ENCODE data around the gene NOP9. TPM values are rescaled to one million over a fixed set of nuclear protein-coding genes. Genes with fewer than 3 reads are reported as not detected.

NOP9 gene, protein sequence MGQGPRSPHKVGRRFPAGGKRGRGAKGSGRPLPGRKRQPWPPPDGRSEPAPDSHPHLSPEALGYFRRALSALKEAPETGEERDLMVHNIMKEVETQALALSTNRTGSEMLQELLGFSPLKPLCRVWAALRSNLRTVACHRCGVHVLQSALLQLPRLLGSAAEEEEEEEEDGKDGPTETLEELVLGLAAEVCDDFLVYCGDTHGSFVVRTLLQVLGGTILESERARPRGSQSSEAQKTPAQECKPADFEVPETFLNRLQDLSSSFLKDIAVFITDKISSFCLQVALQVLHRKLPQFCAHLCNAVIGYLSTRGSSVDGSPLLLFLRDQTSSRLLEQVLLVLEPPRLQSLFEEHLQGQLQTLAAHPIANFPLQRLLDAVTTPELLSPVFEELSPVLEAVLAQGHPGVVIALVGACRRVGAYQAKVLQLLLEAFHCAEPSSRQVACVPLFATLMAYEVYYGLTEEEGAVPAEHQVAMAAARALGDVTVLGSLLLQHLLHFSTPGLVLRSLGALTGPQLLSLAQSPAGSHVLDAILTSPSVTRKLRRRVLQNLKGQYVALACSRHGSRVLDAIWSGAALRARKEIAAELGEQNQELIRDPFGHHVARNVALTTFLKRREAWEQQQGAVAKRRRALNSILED
- 19.1 and 27.2 TPM in 2 replicates for total RNA-seq

DNA sequence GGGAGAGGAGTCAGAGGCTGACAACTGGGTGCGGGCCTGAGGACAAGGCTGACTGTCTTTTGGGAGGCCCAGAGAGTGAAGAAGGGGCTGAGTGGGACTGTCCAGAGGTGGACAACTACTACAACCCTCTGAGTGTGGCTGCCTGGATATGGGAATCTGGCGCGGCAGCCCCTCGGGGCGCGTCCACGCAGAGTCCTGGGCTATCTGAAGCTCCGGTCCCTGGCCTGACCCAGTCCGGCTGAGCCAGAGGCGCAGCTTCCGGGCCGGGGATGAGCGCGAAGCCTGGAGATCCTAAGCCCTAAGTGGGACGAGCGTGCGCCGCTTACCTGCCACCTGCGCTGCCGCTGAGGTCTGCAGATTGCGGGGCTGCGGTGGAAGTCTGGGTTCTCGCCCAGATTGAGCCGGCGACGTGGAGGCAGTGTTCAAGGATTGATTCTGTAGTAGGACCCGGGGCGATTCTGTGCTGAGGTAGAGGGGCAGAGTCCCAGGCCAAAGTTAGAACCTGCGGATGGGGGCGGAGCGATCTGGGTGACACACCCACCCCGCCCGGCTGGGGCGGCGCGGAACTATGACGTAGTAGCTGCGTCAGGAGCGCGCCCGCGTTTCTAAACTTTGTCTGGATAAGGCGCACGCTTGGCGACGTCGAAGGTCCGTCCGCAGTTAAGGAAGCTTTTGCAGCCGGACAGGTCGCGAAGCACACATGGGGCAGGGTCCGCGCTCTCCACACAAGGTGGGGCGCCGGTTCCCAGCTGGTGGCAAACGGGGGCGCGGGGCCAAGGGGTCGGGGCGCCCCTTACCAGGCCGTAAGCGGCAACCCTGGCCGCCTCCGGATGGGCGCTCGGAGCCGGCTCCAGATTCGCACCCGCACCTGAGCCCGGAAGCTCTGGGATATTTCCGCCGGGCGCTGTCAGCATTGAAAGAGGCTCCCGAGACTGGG lies at the start of gene NOP9, which contains the start of gene DHRS1:
NOP9 (plus strand) TSS at position 596 of the 937 bp plus-strand sequence; CDS start at position 701, 105 bp downstream.
DHRS1 (minus strand) TSS at position 526 of the 937 bp plus-strand sequence. CDS start 674 bp downstream, outside the sequence.

DNA sequence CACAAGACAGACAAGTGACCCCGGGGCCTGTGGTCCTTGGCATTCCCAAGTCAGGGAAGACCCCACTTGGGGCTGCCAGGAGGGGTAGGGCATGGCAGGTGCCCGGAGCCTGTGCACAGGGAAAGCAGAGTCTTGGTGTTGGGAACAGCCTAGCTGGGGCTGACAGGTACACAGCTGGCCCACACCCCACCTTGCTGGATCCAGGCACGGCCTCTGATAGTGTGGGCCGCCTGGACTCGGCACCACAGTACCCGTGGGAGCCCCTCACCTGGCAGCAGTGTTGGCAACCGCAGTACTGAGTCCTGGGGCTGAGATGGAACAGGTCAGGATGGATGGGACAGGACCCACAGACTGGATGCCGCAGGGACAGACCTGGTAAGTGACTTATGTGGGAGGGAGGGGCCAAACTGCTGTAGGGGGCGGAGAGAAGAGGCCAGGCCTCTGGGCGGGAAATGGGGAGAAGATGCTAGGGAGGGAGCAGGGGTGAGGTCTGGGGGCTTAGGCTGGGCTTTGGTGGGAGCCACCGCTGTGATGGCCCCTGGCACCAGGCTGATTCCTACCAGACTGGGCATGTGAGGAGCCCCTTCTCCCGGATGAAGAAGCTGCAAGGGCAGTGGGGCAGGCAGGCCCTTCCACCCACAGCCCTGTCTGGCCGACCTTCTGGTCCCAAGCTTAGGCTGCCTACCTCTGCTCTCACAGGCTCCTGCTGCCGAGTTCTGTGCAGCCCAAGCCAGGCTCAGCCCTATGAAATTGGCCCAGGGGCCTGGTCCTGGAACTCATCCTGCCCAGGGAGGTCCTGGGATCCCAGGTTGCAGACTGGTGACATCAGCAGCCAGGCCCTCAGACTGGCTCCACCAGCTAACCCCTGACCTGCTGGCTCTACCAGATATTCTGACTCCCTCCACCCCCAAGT lies 36.6 kb upstream of the NOP9 start, which contains the start of gene TGM1:
TGM1 (minus strand) TSS at position 357 of the 913 bp plus-strand sequence. CDS start 825 bp downstream, outside the sequence.

DNA sequence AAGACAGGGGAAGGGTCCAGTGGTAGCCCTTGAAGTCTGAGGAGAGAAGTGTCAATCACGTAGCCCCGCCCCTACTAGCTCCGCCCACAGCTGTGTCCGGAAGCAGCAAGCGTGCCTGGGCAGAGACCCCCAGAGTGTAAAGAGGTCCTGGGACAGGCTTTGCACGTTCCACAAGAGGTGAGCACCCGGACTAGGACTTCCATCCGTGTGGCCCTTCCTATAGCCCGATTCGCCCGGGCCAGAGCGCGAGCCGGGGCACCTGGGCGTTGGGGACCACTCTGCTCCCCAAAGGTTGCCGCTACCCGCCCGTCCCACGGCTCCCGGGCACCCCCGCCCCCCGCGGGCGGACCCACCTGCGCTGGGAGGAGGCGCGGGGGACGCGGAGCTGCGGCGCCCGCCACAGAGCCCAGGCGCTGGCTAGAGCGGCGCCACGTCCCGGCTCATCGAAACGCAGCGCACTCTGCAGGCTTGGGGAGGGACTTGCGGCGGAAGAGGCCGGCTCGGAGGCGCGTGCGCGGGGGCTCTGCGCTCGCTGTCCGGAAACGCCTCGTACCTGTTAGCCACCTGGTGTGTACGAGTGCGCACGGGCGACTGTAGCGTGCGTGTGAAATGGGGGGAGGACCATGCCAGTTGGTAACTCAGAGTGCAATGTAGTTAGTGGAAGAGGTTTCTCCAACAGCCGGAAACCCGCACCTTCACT lies 28.4 kb upstream of the NOP9 start, which contains the start of gene RABGGTA:
RABGGTA (minus strand) TSS at position 464 of the 700 bp plus-strand sequence. CDS start 482 bp downstream, outside the sequence.

DNA sequence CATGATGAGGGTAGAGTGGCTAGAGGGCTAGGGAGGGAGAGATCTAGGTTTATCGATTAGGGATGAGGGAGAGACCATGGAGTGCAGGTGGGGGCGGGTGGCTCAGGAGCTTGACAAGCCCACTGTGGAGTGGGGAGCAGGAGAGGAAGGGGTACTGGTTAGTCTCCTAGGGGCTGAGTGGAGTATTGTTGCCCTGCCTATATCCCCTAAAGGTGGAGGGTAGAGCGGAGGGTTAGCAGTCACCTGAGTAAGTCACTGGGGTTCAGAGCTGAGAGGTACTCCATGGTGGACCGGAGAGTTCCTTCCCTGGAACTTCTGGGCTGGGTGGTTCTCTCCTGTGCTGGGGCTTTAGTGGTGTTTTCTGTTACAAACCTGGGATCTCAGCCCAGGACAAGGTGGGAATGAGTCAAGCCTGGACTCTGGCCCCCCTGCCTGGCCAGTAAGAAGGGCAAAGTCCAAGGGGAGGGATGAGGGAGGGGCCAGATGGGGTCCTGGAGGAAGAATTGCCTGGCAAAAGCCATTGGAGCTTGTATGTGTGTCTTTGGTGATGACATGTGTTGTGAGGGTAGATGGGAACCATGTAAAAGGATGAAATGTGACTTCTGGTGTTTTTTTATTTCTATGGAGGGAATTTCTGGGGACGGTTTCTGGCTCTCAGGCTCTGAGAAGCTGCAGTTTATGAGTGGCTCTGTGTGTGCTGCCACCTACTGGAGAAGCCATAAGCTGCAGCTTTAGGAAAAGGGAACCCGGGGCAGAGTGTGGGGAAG lies 8.1 kb downstream of the NOP9 start, which contains the start of gene CIDEB:
CIDEB (minus strand) TSS at position 403 of the 767 bp plus-strand sequence; CDS start at position 284, 119 bp downstream.

DNA sequence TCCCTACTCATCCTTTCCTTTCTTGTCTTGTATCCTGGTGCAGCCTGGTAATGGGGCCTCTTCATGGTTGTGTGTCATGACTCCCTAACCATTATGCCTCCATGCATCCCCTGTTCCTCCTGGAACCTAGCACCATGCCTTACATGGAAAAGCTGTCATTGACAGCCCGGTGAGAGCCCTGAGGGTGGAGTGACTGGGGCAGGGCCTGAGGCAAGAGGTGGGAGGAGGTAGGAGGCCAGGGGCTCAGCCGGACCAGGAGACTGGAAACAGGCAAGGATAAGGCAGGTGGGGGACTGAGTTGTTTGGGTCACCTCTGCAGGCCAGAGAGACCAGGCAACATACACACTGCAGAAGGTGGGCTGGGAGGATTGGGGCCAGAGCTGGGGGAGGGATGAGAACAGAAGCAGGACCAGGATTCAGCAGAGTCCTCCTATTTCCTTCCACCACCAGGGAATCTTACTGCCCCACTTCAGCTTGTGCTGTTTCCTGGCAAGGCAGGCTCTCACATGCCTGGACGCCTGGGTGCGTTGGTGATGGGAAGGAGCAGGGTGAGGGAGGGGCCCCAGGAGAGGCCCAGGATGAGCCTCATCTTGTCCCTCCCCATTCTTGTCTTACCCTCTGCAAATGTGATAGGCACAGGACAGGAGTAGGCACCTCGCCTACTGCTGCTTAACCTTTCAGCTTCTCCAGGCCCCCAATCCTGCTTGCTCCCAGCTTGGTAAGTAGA lies 10.1 kb downstream of the NOP9 start, which contains the start of gene LTB4R2:
LTB4R2 (plus strand) TSS at position 603 of the 727 bp plus-strand sequence. CDS start 525 bp downstream, outside the sequence.

DNA sequence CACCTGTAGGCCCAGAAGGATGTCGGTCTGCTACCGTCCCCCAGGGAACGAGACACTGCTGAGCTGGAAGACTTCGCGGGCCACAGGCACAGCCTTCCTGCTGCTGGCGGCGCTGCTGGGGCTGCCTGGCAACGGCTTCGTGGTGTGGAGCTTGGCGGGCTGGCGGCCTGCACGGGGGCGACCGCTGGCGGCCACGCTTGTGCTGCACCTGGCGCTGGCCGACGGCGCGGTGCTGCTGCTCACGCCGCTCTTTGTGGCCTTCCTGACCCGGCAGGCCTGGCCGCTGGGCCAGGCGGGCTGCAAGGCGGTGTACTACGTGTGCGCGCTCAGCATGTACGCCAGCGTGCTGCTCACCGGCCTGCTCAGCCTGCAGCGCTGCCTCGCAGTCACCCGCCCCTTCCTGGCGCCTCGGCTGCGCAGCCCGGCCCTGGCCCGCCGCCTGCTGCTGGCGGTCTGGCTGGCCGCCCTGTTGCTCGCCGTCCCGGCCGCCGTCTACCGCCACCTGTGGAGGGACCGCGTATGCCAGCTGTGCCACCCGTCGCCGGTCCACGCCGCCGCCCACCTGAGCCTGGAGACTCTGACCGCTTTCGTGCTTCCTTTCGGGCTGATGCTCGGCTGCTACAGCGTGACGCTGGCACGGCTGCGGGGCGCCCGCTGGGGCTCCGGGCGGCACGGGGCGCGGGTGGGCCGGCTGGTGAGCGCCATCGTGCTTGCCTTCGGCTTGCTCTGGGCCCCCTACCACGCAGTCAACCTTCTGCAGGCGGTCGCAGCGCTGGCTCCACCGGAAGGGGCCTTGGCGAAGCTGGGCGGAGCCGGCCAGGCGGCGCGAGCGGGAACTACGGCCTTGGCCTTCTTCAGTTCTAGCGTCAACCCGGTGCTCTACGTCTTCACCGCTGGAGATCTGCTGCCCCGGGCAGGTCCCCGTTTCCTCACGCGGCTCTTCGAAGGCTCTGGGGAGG lies 11.3 kb downstream of the NOP9 start, which contains the start of gene LTB4R:
LTB4R (plus strand) TSS at position 857 of the 959 bp plus-strand sequence. CDS start 4,150 bp downstream, outside the sequence.

DNA sequence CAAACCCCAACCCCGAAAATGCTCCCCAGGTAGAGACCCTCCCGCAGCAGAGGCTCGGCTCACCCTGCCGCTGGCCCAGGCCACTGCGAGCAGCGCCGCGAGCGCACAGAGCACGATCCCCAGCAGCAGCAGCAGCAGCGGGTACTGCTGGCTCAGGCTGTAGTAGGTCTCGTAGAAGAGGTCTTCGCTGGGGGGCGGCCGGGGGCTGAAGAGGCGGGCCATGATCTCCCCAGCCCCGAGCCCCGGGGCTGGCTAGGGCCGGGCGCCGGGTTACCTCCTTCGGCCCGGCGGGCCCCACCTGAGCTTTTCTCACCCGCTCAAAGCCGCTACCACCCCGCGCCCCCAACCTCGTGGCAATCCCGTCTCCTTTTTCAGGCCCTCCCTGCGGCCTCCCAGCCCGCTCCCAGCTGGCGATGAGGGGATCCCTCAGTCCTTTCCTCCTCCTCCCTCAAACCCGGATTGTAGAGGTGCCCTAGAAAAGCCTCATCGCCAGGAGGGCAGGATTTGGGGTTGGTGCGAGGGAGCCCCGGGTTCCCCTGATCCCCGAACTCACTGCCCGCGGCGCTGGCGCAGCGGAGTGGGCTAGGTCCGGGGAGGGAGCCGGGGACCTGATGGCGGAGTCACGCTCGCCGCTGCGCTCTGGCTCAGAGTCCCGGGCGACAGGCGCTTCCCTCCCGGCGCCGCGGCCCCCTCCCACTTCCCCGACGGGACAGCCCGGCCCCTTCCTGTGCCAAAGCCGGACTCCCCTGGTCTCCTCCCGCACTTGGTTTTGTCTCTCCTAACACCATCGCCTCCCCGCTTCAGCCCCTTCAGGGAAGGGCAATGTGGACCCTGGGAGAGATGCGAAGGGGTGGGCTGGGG lies 35.0 kb downstream of the NOP9 start, which contains the start of gene ADCY4:
ADCY4 (minus strand) TSS at position 641 of the 861 bp plus-strand sequence; CDS start at position 222, 419 bp downstream.

DNA sequence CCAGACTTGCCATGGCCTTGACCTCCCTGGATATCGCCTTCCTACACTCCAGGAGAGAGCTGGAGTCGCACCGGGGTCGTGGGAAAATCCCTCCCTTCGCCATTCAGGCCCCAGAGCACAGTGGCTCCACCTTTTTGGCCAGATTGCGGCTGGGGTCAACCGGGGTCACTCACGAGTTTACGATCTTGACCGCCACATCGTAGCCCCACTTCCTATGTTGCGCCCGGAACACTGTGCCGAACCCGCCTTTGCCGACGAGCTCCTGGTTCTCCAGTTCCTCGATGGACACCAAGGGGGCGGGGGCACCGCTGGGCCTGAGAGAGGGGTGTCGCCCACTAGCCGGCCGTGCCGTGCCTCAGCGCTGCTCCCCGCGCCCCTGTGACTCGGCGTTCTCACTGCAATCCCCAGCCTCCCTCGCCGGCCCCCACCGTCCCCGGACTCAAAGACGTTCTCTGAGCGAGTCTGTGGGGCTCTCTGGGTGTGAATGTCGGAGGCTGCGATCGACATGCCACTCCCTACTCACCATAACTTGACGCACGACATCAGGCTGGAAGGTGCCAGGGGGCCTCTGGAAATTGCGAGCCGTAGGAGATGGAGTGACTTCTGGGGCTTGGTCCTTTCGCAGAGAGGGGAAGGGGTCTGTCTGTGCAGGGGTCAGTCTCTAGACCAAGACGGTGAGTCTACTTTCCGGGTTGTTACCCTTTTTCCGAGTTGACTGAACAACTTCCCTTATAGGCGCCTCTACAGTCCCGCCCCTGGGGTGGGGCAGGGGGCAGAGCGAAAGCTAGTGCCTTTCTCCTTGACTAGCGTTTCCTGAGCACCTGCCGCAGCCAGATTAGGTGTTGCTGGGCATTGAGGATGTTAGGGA lies 39.9 kb downstream of the NOP9 start, which contains the start of gene RIPK3:
RIPK3 (minus strand) TSS at position 708 of the 868 bp plus-strand sequence; CDS start at position 543, 165 bp downstream.

Small RNAs within 50 kb of the gene (small RNA-seq; reads per million reads assigned to genes)
- gene RF00026 = not detected

Other genes with a start within 250 kb of the NOP9 start
- under 0.01 TPM in 1 of 2 replicates, not detected in the other for gene CARMIL3, start 247.8 kb upstream of the NOP9 start, total RNA-seq
- gene CPNE6, start 228.3 kb upstream of the NOP9 start, total RNA-seq = not detected in 2 replicates
- 10.3 and 13.9 TPM in 2 replicates for gene PCK2, start 205.5 kb upstream of the NOP9 start, total RNA-seq
- gene DCAF11, start 185.1 kb upstream of the NOP9 start, total RNA-seq = 44.5 and 46.1 TPM in 2 replicates
- 0.78 and 1.1 TPM in 2 replicates for gene NRL, start 184.9 kb upstream of the NOP9 start, total RNA-seq
- gene FITM1, start 169.2 kb upstream of the NOP9 start, total RNA-seq = 0.37 TPM in 1 of 2 replicates, not detected in the other
- 62.9 and 93.7 TPM in 2 replicates for gene PSME1, start 163.7 kb upstream of the NOP9 start, total RNA-seq
- 12.1 and 13.3 TPM in 2 replicates for gene EMC9, start 158.3 kb upstream of the NOP9 start, total RNA-seq
- gene PSME2, start 153.2 kb upstream of the NOP9 start, total RNA-seq = 72.1 and 87.5 TPM in 2 replicates
- gene RNF31, start 152.4 kb upstream of the NOP9 start, total RNA-seq = 40.8 and 43.8 TPM in 2 replicates
- 38.3 and 59.5 TPM in 2 replicates for gene IRF9, start 138.6 kb upstream of the NOP9 start, total RNA-seq
- 1.8 TPM in 2 replicates for gene REC8, start 127.8 kb upstream of the NOP9 start, total RNA-seq
- 74.6 and 97.4 TPM in 2 replicates for gene IPO4, start 111.0 kb upstream of the NOP9 start, total RNA-seq
- 53.2 and 56.2 TPM in 2 replicates for gene TM9SF1, start 104.4 kb upstream of the NOP9 start, total RNA-seq
- under 0.01 and 0.20 TPM in 2 replicates for gene TSSK4, start 94.2 kb upstream of the NOP9 start, total RNA-seq
- gene CHMP4A, start 86.4 kb upstream of the NOP9 start, total RNA-seq = 10.0 and 10.3 TPM in 2 replicates
- gene MDP1, start 83.8 kb upstream of the NOP9 start, total RNA-seq = 10.8 and 14.7 TPM in 2 replicates
- 84.3 and 102 TPM in 2 replicates for gene NEDD8, start 67.5 kb upstream of the NOP9 start, total RNA-seq
- 54.2 and 64.3 TPM in 2 replicates for gene GMPR2, start 66.9 kb upstream of the NOP9 start, total RNA-seq
- gene TINF2, start 57.2 kb upstream of the NOP9 start, total RNA-seq = 37.7 and 46.3 TPM in 2 replicates
- gene TGM1, start 36.7 kb upstream of the NOP9 start, total RNA-seq = 0.78 and 1.1 TPM in 2 replicates
- 22.4 and 30.1 TPM in 2 replicates for gene RABGGTA, start 28.3 kb upstream of the NOP9 start, total RNA-seq
- 10.0 and 16.2 TPM in 2 replicates for gene DHRS1, start 70 bp upstream of the NOP9 start, total RNA-seq
- 1.2 and 2.2 TPM in 2 replicates for gene CIDEB, start 8.1 kb downstream of the NOP9 start, total RNA-seq
- gene LTB4R2, start 10.3 kb downstream of the NOP9 start, total RNA-seq = 5.3 and 5.5 TPM in 2 replicates
- gene LTB4R, start 11.7 kb downstream of the NOP9 start, total RNA-seq = 1.4 and 2.2 TPM in 2 replicates
- gene ADCY4, start 35.2 kb downstream of the NOP9 start, total RNA-seq = 3.7 and 11.5 TPM in 2 replicates
- gene RIPK3, start 40.1 kb downstream of the NOP9 start, total RNA-seq = 3.7 TPM in 2 replicates
- 53.3 and 54.0 TPM in 2 replicates for gene NFATC4, start 68.3 kb downstream of the NOP9 start, total RNA-seq
- 3.9 and 4.8 TPM in 2 replicates for gene NYNRIN, start 99.2 kb downstream of the NOP9 start, total RNA-seq
- gene CBLN3, start 129.8 kb downstream of the NOP9 start, total RNA-seq = 1.4 and 4.4 TPM in 2 replicates
- 36.4 and 44.2 TPM in 2 replicates for gene KHNYN, start 130.1 kb downstream of the NOP9 start, total RNA-seq
- 9.6 and 12.9 TPM in 2 replicates for gene SDR39U1, start 142.9 kb downstream of the NOP9 start, total RNA-seq
- not detected in 2 replicates for gene CMA1, start 208.4 kb downstream of the NOP9 start, total RNA-seq

All from subcutaneous preadipocyte (primary cell).